Measurements from ENCODE around the gene ZCCHC8. TPM values are rescaled to one million over a fixed set of nuclear protein-coding genes. Genes with fewer than 3 reads are reported as not detected.

Gene ZCCHC8
- 32.4 and 34.0 TPM in 2 replicates for total RNA-seq
- long read RNA-seq, transcript ZCCHC8-210 (14 exons, 2,955 nt): major isoform, 10 of 17 reads
- long read RNA-seq, partial matches to known transcripts: 3 of 17 reads
- long read RNA-seq, other reads (novel, unspliced or antisense): 4 of 17 reads

DNA sequence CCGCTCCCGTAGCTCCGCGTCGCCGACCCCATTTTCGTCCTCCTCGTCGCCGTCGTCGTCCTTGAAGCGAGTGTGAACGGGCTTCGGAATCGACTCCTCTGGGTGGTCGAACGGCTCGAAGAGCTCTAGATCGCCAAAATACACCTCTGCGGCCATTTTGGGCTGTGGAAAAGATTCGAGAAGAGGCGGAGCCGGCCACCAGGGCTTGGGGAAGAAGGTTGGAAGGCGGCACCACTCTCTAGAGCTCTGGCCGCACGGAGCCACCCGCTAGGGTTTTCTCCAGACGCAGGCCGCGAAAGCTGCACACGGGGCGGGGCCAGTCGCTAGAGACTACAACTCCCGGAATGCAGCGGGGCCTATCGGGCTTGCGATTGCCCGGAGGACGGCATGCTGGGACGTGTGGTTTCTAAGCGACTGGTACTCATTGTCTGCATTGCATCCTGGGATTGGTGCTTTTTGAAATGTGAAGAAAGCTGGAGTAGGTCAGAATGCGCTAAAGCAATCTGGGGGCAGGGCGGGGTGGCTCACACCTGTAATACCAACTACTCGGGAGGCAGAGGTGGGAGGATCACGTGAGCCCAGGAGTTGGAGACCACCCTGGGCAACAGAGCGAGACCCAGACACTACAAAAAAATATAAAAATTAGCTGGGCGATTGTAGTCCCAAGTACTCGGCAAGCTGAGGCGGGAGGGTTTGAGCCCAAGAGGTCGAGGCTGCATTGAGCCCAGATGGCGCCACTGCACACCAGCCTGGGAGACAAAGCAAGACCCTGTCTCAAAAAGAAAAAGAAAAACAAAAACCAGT is at the start of gene ZCCHC8:
TSS of gene ZCCHC8 (minus strand) at position 248 of the 804 bp plus-strand sequence. CDS start at position 156, 92 bp downstream.
- no peaks in the 10 kb centered on the region for H3K9me3 Mint-ChIP-seq
- peaks cover 7% of the 10 kb centered on the region for H3K36me3 Mint-ChIP-seq (ENCODE audit: low read depth)
- DNase-seq (ENCODE audit: low read depth, low spot score): peak; percentile 93
- H3K4me3 Mint-ChIP-seq: peak within 1 kb of the TSS; percentile 96
- H3K27ac Mint-ChIP-seq (ENCODE audit: unreplicated experiment): peak within 1 kb of the TSS; percentile 99
- TF ChIP-seq, protein P1, sequence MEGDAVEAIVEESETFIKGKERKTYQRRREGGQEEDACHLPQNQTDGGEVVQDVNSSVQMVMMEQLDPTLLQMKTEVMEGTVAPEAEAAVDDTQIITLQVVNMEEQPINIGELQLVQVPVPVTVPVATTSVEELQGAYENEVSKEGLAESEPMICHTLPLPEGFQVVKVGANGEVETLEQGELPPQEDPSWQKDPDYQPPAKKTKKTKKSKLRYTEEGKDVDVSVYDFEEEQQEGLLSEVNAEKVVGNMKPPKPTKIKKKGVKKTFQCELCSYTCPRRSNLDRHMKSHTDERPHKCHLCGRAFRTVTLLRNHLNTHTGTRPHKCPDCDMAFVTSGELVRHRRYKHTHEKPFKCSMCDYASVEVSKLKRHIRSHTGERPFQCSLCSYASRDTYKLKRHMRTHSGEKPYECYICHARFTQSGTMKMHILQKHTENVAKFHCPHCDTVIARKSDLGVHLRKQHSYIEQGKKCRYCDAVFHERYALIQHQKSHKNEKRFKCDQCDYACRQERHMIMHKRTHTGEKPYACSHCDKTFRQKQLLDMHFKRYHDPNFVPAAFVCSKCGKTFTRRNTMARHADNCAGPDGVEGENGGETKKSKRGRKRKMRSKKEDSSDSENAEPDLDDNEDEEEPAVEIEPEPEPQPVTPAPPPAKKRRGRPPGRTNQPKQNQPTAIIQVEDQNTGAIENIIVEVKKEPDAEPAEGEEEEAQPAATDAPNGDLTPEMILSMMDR (conservative IDR thresholded peaks at IDR 0.05): peak; percentile 15
- H3K27me3 Mint-ChIP-seq (ENCODE audit: low read depth): no peaks in the 10 kb centered on the region
- peaks cover 30% of the 10 kb centered on the region for H3K4me1 Mint-ChIP-seq

DNA sequence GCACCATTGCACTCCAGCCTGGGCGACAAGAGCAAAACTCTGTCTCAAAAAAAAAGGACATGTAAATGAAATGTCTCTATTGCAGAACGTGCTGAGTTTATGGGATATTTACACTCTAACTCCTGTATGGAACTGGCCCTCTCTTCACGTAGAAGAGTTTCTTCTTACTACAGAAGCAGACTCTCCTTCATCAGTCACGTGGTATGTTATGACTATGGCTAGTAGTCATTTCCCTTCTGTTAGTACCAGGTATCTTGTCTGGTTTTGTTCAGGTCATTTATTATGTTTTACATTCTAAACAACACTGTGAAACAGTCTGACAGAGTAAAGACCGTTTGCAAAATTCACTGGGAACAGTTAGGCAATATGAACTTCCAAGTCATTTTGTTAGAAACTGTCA is 46.6 kb upstream of the ZCCHC8 start:
- TF ChIP-seq, protein P1 (conservative IDR thresholded peaks at IDR 0.05): no peak
- no peak overlapping the region for H3K27ac Mint-ChIP-seq (ENCODE audit: unreplicated experiment)
- no peaks in the 10 kb centered on the region for H3K4me1 Mint-ChIP-seq
- H3K27me3 Mint-ChIP-seq (ENCODE audit: low read depth): no peaks in the 10 kb centered on the region
- peaks cover 11% of the 10 kb centered on the region for H3K36me3 Mint-ChIP-seq (ENCODE audit: low read depth)
- H3K4me3 Mint-ChIP-seq: no peak overlapping the region
- H3K9me3 Mint-ChIP-seq: no peaks in the 10 kb centered on the region
- DNase-seq (ENCODE audit: low read depth, low spot score): no peak

DNA sequence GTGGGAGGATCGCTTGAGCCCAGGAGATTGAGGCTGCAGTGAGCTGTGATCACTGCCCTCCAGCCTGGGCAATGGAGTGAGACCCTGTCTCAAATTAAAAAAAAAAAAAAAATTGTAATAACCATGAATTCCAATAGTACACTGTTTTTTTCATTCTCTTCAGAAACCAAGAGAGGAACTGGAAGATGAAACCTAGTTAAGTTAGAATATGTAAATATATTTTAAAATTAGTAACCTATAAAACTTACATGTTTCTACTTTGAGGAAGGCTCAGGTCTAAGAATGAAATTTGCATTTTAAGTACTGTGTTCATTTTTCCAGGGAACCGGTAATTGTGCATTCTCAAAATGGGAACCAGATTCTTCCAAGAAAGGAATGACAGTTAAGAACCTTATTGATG is 45.1 kb upstream of the ZCCHC8 start:
- no peaks in the 10 kb centered on the region for H3K9me3 Mint-ChIP-seq
- no peaks in the 10 kb centered on the region for H3K27me3 Mint-ChIP-seq (ENCODE audit: low read depth)
- peaks cover 8% of the 10 kb centered on the region for H3K36me3 Mint-ChIP-seq (ENCODE audit: low read depth)
- no peak overlapping the region for H3K27ac Mint-ChIP-seq (ENCODE audit: unreplicated experiment)
- no peaks in the 10 kb centered on the region for H3K4me1 Mint-ChIP-seq
- TF ChIP-seq, protein P1 (conservative IDR thresholded peaks at IDR 0.05): no peak
- DNase-seq (ENCODE audit: low read depth, low spot score): no peak
- no peak overlapping the region for H3K4me3 Mint-ChIP-seq

DNA sequence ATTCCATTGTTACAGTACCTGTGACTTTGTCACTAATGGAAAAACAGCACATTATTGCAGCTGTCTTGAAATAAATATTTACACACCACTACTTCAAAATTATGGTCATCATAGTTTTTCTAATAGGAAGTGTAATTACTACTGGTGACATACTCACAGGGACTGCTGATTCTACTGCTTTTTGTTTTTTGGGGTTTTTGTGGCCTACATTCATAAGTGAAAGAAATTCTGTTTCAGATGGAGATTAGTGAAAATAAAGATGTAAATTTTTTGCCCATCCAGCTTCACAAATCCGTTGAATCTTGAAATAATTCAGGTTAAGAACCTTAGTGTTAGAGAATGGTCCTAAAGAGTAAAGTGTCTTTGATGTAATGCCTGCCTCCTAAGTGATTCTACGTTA is 43.8 kb upstream of the ZCCHC8 start:
- Mint-ChIP-seq H3K9me3 (no peaks in the 10 kb centered on the region), H3K36me3 (ENCODE audit: low read depth) (peaks cover 5% of the 10 kb centered on the region), H3K4me1 (no peaks in the 10 kb centered on the region), H3K27me3 (ENCODE audit: low read depth) (no peaks in the 10 kb centered on the region), H3K4me3 (no peak overlapping the region), H3K27ac (ENCODE audit: unreplicated experiment) (no peak overlapping the region)
- TF ChIP-seq, protein P1 (conservative IDR thresholded peaks at IDR 0.05): no peak
- no peak for DNase-seq (ENCODE audit: low read depth, low spot score)

DNA sequence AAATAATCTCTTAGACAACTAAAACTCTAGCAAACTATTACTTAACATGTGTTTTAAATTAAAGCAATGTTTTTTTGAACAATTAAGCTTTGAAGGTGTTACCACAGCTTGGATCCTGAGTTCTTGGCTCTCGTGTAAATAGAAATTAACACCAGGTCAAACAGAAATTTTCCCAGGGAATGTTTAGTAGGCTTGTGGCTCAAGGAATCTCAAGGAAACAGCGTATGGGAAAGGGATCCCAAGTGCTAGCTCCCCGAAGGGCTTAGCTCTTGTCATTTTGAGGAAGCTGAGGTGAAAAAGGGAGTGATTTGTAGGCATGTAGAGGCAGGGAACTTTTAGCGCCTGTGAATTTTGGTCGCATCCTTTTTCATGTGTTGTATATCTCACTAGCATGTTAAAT is 37.8 kb upstream of the ZCCHC8 start:
- Mint-ChIP-seq H3K27ac (ENCODE audit: unreplicated experiment) (no peak overlapping the region), H3K4me1 (no peaks in the 10 kb centered on the region), H3K9me3 (no peaks in the 10 kb centered on the region), H3K36me3 (ENCODE audit: low read depth) (no peaks in the 10 kb centered on the region), H3K4me3 (no peak overlapping the region), H3K27me3 (ENCODE audit: low read depth) (no peaks in the 10 kb centered on the region)
- no peak for DNase-seq (ENCODE audit: low read depth, low spot score)
- TF ChIP-seq, protein P1 (conservative IDR thresholded peaks at IDR 0.05): no peak
